Measurements from ENCODE around the gene TP53TG3D.
"Not testable (repeated sequence)": the region's sequence is repeated elsewhere in the genome, so short reads cannot be mapped to it uniquely, and the experiment has no call there.

The TP53TG3D gene

GRCh38 chr16:32252986-32253385 is at the start of gene TP53TG3D:
Gene TP53TG3D, plus strand, starts transcription at chr16:32253286. Its CDS starts 68 bp downstream, at chr16:32253354.
- not testable (repeated sequence) for DNase-seq

GRCh38 chr16:32253507-32253906 is 421 bp downstream of the TP53TG3D start:
- DNase-seq: peak; percentile 2

GRCh38 chr16:32261526-32261925 is 8.4 kb downstream of the TP53TG3D start:
- not testable (repeated sequence) for DNase-seq

GRCh38 chr16:32263552-32263951 is 10.5 kb downstream of the TP53TG3D start:
- not testable (repeated sequence) for DNase-seq

- DNase-seq: not testable (repeated sequence)
Measured at GRCh38 chr16:32281910-32282309, 28.8 kb downstream of the TP53TG3D start.

- not testable (repeated sequence) for DNase-seq
Measured at GRCh38 chr16:32283024-32283423, 29.9 kb downstream of the TP53TG3D start.

- DNase-seq: not testable (repeated sequence)
Measured at GRCh38 chr16:32283917-32284495, 30.9 kb downstream of the TP53TG3D start.

GRCh38 chr16:32284800-32285796 is 32.0 kb downstream of the TP53TG3D start:
- not testable (repeated sequence) for DNase-seq

GRCh38 chr16:32286193-32286592 is 33.1 kb downstream of the TP53TG3D start:
- DNase-seq: not testable (repeated sequence)

GRCh38 chr16:32287743-32288142 is 34.7 kb downstream of the TP53TG3D start:
- not testable (repeated sequence) for DNase-seq

GRCh38 chr16:32289197-32289596 is 36.1 kb downstream of the TP53TG3D start:
- DNase-seq: not testable (repeated sequence)

GRCh38 chr16:32302776-32303175 is 49.7 kb downstream of the TP53TG3D start:
- DNase-seq: not testable (repeated sequence)

Measured in stimulated activated CD4-positive, alpha-beta T cell treated with anti-CD3 and anti-CD28 coated beads, Interleukin-12 subunit alpha, Interleukin-12 subunit beta, amount 100 ng/mL, for 4 hours (primary cell).